Measurements from ENCODE around the gene RGMB.

RGMB gene

GRCh38 chr5:98827588-98828284 lies 54.3 kb downstream of the RGMB start:
- DNase-seq (ENCODE audit: low read depth in 2 of 2): no peak

DNA sequence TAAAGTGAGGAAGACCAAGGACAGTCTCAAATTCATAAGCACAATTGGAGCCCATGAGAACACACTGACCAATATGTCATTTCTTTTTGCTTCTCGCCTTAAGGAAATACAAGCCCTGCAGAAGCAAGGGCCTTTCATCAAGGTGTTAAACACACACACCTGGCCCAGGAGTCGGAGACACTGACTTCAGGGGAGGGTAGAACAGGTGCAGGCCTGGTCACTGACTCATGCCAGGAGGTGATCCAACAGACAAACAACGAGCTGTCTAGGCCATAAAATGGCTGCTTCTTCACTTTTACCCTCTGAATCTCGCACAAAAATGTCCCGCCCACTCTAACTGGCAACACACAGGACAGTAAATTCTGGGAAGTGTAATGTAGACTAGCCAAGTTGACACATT lies 62.7 kb downstream of the RGMB start:
- no peak for DNase-seq (ENCODE audit: low read depth in 2 of 2)

- DNase-seq (ENCODE audit: low read depth in 2 of 2): no peak
Measured at GRCh38 chr5:98839469-98840383, 66.3 kb downstream of the RGMB start.

DNA sequence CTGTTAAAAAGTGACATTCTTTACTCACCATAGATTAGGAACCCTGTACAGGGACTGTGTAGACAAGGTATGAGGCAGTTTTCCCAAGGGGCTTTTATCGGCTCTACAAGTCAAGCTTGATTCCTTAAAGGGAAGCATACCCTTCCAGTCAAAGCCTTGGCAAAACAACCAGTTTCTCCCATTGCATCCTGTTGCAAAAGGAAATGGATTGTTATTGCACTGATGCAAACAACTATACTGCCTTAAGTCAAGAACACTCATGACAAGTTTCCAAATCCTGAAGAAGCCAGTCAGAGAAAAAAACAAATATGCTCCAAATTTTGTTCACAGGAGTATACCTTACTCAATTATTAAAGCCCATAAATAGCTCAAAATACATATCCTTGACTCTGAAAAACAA lies 67.5 kb downstream of the RGMB start:
- DNase-seq (ENCODE audit: low read depth in 2 of 2): no peak

DNA sequence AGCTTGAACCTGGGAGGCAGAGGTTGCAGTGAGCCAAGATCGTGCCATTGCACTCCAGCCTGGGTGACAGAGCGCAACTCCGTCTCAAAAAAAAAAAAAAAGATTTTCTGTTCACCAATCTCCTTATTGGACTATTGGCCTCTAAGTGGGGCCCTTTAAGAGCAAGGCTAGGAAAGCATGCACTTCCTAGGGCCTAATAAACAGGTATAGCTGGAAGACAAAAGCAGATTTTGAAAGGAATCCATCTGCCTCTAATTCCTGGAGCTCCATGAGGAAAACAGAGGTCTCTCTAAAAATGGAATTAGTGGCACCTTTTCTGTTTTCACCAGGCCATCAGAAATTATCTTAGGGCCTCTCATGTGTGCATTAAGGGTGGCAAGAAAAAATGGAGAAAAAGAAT lies 70.0 kb downstream of the RGMB start:
- DNase-seq (ENCODE audit: low read depth in 2 of 2): no peak

GRCh38 chr5:98844865-98845264 lies 71.4 kb downstream of the RGMB start:
- DNase-seq (ENCODE audit: low read depth in 2 of 2): no peak

- no peak for DNase-seq (ENCODE audit: low read depth in 2 of 2)
Measured at GRCh38 chr5:98845878-98846277, 72.4 kb downstream of the RGMB start.
